Astrocyte of the cerebellum (primary cell): ENCODE data around the gene MGAT5B.

Experiments
- DNase-seq: peaks from one replicate; pipeline ENCODE4 v3.0.0-alpha.2; 2011; ENCODE audit warnings: low read depth
- H3K4me3 ChIP-seq: 2 replicates; pipeline ENCODE4 v1.5.1; 2011; ENCODE audit warnings: mild to moderate bottlenecking, low read depth, low read length, moderate library complexity
- in situ Hi-C: cut with HindIII; loops from 2 replicates; pipeline ENCODE4 v1.10.0; 2017; ENCODE audit warnings: low sequenced_read_pairs
- TF ChIP-seq, protein P1 (sequence below): IDR thresholded peaks from 2 replicates; pipeline ENCODE4 v1.5.1; 2012; ENCODE audit warnings: low read length, low read depth, moderate library complexity, mild to moderate bottlenecking; ENCODE audit errors: missing control alignments

MGAT5B gene

DNA sequence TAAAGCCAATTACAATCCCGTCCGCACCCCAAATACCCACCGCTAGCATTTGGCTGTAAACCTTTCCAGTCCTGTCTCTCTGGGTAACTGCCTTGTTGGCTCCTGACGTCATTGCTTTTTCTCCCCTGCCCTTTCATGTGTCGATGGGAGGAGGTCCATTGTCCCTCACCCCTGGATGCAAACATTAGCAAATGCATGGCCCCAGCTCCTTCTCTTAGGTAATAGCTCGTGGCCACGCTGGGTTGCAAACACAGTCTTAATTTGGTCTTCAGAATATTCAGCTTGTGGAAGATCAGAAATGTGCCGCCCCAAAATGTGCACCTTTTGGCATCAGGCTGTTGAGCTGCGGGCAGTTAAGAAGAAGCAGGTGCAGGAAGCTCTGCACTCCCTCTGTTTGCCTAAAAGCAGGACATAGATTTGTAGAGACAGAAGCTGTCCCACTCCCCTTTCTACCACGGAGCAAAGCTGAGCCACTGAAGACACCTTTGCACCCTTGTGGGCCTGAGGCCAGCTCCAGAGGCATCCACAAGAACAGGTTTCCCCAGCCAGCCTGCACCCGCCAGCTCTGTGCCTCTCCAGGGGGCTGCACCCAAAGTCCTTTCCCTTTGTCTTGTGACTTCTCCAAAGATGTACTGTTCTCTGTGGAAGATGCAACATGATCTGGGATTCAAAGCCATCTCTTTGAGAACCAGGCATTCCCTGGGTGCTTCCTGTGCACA is 127.3 kb downstream of the MGAT5B start:
- no peak for DNase-seq
- in situ Hi-C loops, result no loop called here
- TF ChIP-seq, protein P1, sequence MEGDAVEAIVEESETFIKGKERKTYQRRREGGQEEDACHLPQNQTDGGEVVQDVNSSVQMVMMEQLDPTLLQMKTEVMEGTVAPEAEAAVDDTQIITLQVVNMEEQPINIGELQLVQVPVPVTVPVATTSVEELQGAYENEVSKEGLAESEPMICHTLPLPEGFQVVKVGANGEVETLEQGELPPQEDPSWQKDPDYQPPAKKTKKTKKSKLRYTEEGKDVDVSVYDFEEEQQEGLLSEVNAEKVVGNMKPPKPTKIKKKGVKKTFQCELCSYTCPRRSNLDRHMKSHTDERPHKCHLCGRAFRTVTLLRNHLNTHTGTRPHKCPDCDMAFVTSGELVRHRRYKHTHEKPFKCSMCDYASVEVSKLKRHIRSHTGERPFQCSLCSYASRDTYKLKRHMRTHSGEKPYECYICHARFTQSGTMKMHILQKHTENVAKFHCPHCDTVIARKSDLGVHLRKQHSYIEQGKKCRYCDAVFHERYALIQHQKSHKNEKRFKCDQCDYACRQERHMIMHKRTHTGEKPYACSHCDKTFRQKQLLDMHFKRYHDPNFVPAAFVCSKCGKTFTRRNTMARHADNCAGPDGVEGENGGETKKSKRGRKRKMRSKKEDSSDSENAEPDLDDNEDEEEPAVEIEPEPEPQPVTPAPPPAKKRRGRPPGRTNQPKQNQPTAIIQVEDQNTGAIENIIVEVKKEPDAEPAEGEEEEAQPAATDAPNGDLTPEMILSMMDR, result no peak
- no peak overlapping the region for H3K4me3 ChIP-seq

DNA sequence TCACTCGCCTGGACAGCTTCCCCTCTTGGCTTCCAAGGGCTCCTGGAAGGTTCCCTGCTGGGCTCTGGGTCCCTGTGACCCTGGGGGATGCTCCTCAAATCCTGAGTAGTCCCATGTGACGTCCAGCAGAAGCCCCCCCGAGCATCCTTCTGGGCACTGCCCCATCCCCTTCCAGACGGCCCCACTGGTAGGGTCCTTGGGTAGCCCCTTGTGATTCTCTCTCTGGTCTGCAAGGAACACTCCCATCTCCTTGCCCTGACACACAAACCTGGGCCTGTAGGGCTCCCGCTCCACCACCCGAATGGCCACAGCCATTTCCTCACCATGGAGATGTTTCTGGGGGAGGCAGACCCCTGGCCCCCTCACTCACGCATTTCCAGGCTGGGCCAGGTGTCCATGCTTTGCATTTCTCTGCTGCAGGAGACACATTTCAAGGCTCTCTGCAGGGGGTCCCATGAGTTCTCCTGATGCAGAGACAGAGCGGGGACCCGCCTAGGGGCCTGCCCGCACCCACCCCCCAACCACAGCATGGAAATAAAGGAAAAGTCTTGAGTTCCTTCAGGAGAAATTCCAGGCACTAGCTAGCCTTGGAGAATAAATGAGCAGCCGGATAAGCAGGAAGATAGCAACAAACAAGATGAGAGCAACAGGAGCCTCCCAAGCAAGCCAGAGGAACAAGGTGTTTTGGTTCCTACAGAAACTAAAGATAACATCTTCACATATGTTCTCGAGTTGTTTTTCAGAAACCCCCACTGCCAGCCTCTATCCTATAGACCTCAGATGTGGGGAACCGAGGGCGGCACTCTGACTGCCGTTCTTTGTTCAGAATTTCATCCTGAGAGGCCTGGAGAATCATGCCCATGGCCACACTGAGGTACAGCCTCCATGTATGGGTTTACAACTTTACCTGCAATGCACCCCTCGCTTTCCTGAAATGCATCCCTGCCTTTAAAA is 128.8 kb downstream of the MGAT5B start:
- H3K4me3 ChIP-seq, result no peak overlapping the region
- TF ChIP-seq, protein P1, result no peak
- no peak for DNase-seq
- in situ Hi-C loops, result no loop called here

DNA sequence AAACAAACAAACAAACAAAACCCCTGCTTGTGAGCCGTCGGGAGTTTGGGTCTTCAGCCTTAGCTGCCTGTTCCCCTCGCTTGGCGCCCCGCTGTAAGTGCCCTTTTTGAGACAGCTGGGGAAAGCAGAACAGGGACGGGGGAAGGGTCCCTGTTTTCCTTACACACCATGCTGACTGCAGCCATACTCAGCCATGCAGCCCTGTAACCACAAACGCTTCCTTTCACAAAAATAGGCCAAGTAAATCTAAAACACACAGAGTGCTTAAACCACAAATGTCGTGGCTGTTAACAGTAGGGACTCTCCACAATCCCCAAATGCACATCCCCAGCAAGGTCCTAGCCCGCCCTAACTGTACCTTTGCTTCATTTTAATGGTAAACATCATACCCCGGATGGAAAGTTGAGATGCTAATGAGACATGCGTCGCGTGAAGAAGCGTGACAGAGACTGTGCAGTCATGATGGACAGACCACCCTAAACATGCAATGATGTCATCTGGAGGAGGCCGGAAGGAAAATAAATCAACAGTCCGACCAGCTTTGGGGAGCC is 129.9 kb downstream of the MGAT5B start:
- TF ChIP-seq, protein P1, result no peak
- in situ Hi-C loops, result no loop called here
- H3K4me3 ChIP-seq, result no peak overlapping the region
- DNase-seq, result no peak

DNA sequence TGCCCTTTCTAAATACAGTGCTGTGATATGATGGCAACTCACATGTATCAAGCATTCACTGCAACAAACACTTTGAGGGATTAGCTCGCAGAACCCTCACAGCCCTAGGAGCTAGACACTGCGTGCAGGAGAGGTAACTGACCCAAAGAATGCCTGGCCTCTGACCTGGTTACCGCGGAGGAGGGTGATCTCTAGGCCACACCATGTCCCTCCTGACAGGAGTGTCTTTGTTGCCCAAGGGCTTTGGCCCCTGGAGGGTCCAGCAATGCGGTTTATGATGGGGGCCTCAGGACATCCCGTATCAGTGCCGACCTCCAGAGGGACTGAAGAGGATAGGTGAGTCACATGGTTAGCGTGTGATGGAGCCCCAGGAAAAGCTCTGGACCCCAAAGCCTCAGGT is 130.6 kb downstream of the MGAT5B start:
- in situ Hi-C loops, result no loop called here
- DNase-seq, result no peak
- TF ChIP-seq, protein P1, result no peak
- H3K4me3 ChIP-seq, result no peak overlapping the region
